WTC11 (cell line): Measurements from ENCODE around the gene GABRG3. TPM values are rescaled to one million over a fixed set of nuclear protein-coding genes. Genes with fewer than 3 reads are reported as not detected.

Source experiments
- ATAC-seq: fragments of 200-7000 bp; cut with Tn5 transposase; 2 replicates; pipeline ENCODE4 v1.10.0; 2021; ENCODE audit warnings: mild to moderate bottlenecking, moderate library complexity
- CTCF ChIA-PET: fragments of 300-600 bp; sonication (Branson Sonifier 250); formaldehyde crosslinking; loops from one replicate; lab custom pipeline; 2021; ENCODE audit warnings: antibody characterized with exemption; lab: Charles Lee
- POLR2A ChIA-PET: fragments of 350-600 bp; sonication (Branson Sonifier 250); formaldehyde crosslinking; loops from one replicate; lab custom pipeline; 2021; ENCODE audit warnings: antibody characterized with exemption; lab: Charles Lee
- DNase-seq: peaks from one replicate; pipeline ENCODE4 v3.0.0; 2021; ENCODE audit warnings: low spot score
- H3K27ac Mint-ChIP-seq: 2 replicates; pipeline ENCODE4 v1.8.0; 2021; ENCODE audit warnings: mixed read lengths
- H3K27me3 Mint-ChIP-seq: 2 replicates; pipeline ENCODE4 v1.8.0; 2021; ENCODE audit warnings: low read depth, mild to moderate bottlenecking, moderate library complexity, mixed read lengths
- H3K36me3 Mint-ChIP-seq: 2 replicates; pipeline ENCODE4 v1.8.0; 2021; ENCODE audit warnings: mixed read lengths
- H3K4me1 Mint-ChIP-seq: 2 replicates; pipeline ENCODE4 v1.8.0; 2022; ENCODE audit warnings: mixed read lengths
- H3K4me3 Mint-ChIP-seq: 2 replicates; pipeline ENCODE4 v1.8.0; 2021; ENCODE audit warnings: mild to moderate bottlenecking, moderate library complexity, mixed read lengths
- H3K9me3 Mint-ChIP-seq: 2 replicates; pipeline ENCODE4 v1.8.0; 2021; ENCODE audit warnings: mixed read lengths
- CREM ChIP-seq: sonication (generic); formaldehyde crosslinking; IDR thresholded peaks from 2 replicates; pipeline ENCODE4 v1.8.1; 2022; ENCODE audit warnings: mild to moderate bottlenecking, missing genetic modification reagents, moderate library complexity
- EMX1 ChIP-seq: fragments of 250-450 bp; sonication (Bioruptor Pico); IDR thresholded peaks from 2 replicates; pipeline ENCODE4 v1.8.0; 2021; ENCODE audit warnings: mild to moderate bottlenecking
- ETV6 ChIP-seq: sonication (generic); formaldehyde crosslinking; IDR thresholded peaks from 2 replicates; pipeline ENCODE4 v1.8.1; 2022; ENCODE audit warnings: mild to moderate bottlenecking, missing genetic modification reagents
- GABPB1 ChIP-seq: sonication (generic); formaldehyde crosslinking; IDR thresholded peaks from 2 replicates; pipeline ENCODE4 v1.8.1; 2023; ENCODE audit warnings: mild to moderate bottlenecking, missing genetic modification reagents
- HMGA2 ChIP-seq: fragments of 250-450 bp; sonication (Bioruptor Pico); IDR thresholded peaks from 2 replicates; pipeline ENCODE4 v1.4.0; 2021; ENCODE audit warnings: mild to moderate bottlenecking, moderate library complexity
- IRF1 ChIP-seq: sonication (generic); formaldehyde crosslinking; IDR thresholded peaks from 2 replicates; pipeline ENCODE4 v1.8.0; 2023; ENCODE audit warnings: missing genetic modification reagents
- IRF2 ChIP-seq: sonication (generic); formaldehyde crosslinking; IDR thresholded peaks from 2 replicates; pipeline ENCODE4 v1.8.0; 2022; ENCODE audit warnings: low read depth, missing genetic modification reagents, borderline replicate concordance
- KAT7 ChIP-seq: sonication (generic); formaldehyde crosslinking; IDR thresholded peaks from 2 replicates; pipeline ENCODE4 v1.8.1; 2023; ENCODE audit warnings: missing genetic modification reagents, mild to moderate bottlenecking, borderline replicate concordance
- NR3C1 ChIP-seq: sonication (generic); formaldehyde crosslinking; conservative IDR thresholded peaks from 2 replicates; pipeline ENCODE4 v1.8.1; 2023; ENCODE audit warnings: low read depth, mild to moderate bottlenecking, missing genetic modification reagents
- RELA ChIP-seq: sonication (generic); formaldehyde crosslinking; IDR thresholded peaks from 2 replicates; pipeline ENCODE4 v1.8.1; 2022; ENCODE audit warnings: missing genetic modification reagents, mild to moderate bottlenecking, borderline replicate concordance
- TEAD1 ChIP-seq: sonication (generic); formaldehyde crosslinking; IDR thresholded peaks from 2 replicates; pipeline ENCODE4 v1.8.0; 2022; ENCODE audit warnings: mild to moderate bottlenecking, missing genetic modification reagents
- total RNA-seq: library from RNA; stranded (reverse); gene quantifications from 3 replicates; pipeline ENCODE4 v1.2.3, GENCODE V29; 2021
- TF ChIP-seq, protein P1 (sequence below): sonication (generic); formaldehyde crosslinking; IDR thresholded peaks from 2 replicates; pipeline ENCODE4 v1.8.1; 2023; ENCODE audit warnings: mild to moderate bottlenecking, missing genetic modification reagents, borderline replicate concordance
- TF ChIP-seq, protein P2 (sequence below): sonication (generic); formaldehyde crosslinking; IDR thresholded peaks from 2 replicates; pipeline ENCODE4 v1.8.0; 2023; ENCODE audit warnings: mild to moderate bottlenecking, missing genetic modification reagents

Gene GABRG3
- total RNA-seq, 1 experiment from 2014 or later: 0.72 TPM

- DNase-seq (no peak), ATAC-seq (no peak)
- Mint-ChIP-seq H3K27ac (no peak overlapping the region), H3K4me3 (no peak overlapping the region), H3K9me3 (peaks cover 8% of the 10 kb centered on the region), H3K36me3 (no peaks in the 10 kb centered on the region), H3K27me3 (no peaks in the 10 kb centered on the region; the same call in 1 of the 2 replicates), H3K4me1 (peaks cover 32% of the 10 kb centered on the region)
- TF ChIP-seq, protein P1, sequence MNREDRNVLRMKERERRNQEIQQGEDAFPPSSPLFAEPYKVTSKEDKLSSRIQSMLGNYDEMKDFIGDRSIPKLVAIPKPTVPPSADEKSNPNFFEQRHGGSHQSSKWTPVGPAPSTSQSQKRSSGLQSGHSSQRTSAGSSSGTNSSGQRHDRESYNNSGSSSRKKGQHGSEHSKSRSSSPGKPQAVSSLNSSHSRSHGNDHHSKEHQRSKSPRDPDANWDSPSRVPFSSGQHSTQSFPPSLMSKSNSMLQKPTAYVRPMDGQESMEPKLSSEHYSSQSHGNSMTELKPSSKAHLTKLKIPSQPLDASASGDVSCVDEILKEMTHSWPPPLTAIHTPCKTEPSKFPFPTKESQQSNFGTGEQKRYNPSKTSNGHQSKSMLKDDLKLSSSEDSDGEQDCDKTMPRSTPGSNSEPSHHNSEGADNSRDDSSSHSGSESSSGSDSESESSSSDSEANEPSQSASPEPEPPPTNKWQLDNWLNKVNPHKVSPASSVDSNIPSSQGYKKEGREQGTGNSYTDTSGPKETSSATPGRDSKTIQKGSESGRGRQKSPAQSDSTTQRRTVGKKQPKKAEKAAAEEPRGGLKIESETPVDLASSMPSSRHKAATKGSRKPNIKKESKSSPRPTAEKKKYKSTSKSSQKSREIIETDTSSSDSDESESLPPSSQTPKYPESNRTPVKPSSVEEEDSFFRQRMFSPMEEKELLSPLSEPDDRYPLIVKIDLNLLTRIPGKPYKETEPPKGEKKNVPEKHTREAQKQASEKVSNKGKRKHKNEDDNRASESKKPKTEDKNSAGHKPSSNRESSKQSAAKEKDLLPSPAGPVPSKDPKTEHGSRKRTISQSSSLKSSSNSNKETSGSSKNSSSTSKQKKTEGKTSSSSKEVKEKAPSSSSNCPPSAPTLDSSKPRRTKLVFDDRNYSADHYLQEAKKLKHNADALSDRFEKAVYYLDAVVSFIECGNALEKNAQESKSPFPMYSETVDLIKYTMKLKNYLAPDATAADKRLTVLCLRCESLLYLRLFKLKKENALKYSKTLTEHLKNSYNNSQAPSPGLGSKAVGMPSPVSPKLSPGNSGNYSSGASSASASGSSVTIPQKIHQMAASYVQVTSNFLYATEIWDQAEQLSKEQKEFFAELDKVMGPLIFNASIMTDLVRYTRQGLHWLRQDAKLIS (CRISPR knock-in tag): no peak
- no peak for TF ChIP-seq CREM (CRISPR knock-in tag)
- TF ChIP-seq IRF1: no peak
- TF ChIP-seq IRF2 (CRISPR knock-in tag): no peak
- no peak for TF ChIP-seq NR3C1 (CRISPR knock-in tag)
- TF ChIP-seq, protein P2, sequence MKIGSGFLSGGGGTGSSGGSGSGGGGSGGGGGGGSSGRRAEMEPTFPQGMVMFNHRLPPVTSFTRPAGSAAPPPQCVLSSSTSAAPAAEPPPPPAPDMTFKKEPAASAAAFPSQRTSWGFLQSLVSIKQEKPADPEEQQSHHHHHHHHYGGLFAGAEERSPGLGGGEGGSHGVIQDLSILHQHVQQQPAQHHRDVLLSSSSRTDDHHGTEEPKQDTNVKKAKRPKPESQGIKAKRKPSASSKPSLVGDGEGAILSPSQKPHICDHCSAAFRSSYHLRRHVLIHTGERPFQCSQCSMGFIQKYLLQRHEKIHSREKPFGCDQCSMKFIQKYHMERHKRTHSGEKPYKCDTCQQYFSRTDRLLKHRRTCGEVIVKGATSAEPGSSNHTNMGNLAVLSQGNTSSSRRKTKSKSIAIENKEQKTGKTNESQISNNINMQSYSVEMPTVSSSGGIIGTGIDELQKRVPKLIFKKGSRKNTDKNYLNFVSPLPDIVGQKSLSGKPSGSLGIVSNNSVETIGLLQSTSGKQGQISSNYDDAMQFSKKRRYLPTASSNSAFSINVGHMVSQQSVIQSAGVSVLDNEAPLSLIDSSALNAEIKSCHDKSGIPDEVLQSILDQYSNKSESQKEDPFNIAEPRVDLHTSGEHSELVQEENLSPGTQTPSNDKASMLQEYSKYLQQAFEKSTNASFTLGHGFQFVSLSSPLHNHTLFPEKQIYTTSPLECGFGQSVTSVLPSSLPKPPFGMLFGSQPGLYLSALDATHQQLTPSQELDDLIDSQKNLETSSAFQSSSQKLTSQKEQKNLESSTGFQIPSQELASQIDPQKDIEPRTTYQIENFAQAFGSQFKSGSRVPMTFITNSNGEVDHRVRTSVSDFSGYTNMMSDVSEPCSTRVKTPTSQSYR: no peak
- TF ChIP-seq EMX1 (CRISPR knock-in tag): no peak
- no peak for TF ChIP-seq TEAD1 (CRISPR knock-in tag)
- CTCF ChIA-PET: interaction anchor here (1.7 kb wide), 1 partner anchor 193 kb away, joined by 5 read pairs; no protein-coding TSS in a partner anchor
- POLR2A ChIA-PET: no interaction called here
Measured at GRCh38 chr15:27487846-27488245, 516.9 kb downstream of the GABRG3 start.

GRCh38 chr15:27490867-27491595 is 520.0 kb downstream of the GABRG3 start:
- Mint-ChIP-seq H3K9me3 (peaks cover 17% of the 10 kb centered on the region), H3K4me1 (peaks cover 25% of the 10 kb centered on the region), H3K36me3 (no peaks in the 10 kb centered on the region), H3K27me3 (no peaks in the 10 kb centered on the region; the same call in 1 of the 2 replicates), H3K4me3 (no peak overlapping the region), H3K27ac (no peak overlapping the region)
- peak; percentile 73 for ATAC-seq
- CTCF ChIA-PET: interaction anchor here (0.9 to 1.5 kb wide), 2 partner anchors 36 to 190 kb away, joined by 3 to 6 read pairs; no protein-coding TSS in a partner anchor
- TF ChIP-seq ETV6 (CRISPR knock-in tag) (no peak), RELA (CRISPR knock-in tag) (no peak), KAT7 (CRISPR knock-in tag) (no peak), GABPB1 (CRISPR knock-in tag) (no peak), TEAD1 (CRISPR knock-in tag) (peak; percentile 26; the same call in 1 of the 2 replicates), HMGA2 (CRISPR knock-in tag) (no peak)
- DNase-seq: no peak
- POLR2A ChIA-PET: no interaction called here
